LHCN-M2 (cell line): ENCODE data around the gene ME1. TPM values are rescaled to one million over a fixed set of nuclear protein-coding genes. Genes with fewer than 3 reads are reported as not detected.
"Not testable (repeated sequence)": the region's sequence is repeated elsewhere in the genome, so short reads cannot be mapped to it uniquely, and the experiment has no call there.

Source experiments
- DNase-seq: peaks from one replicate; pipeline ENCODE4 v3.0.0-alpha.2; 2012; ENCODE audit warnings: low read depth
- total RNA-seq: library from RNA; depleted of rRNA; stranded (reverse); fragments of >200 nt; gene quantifications from 2 replicates; pipeline ENCODE4 v1.2.3, GENCODE V29; 2014; rRNA removed

The ME1 gene
- total RNA-seq, 1 experiment from 2014 or later, result 8.1 TPM

- DNase-seq, result peak; percentile 71
Observed at GRCh38 chr6:83192871-83193746, 237.7 kb downstream of the ME1 start, which contains the start of the genes PGM3 and RWDD2A. PGM3 (minus strand) TSS chr6:83193265; CDS start chr6:83191012, 2,253 bp downstream. RWDD2A (plus strand) TSS chr6:83193357; CDS start chr6:83194452, 1,095 bp downstream.

- peak; percentile 25 for DNase-seq
Observed at GRCh38 chr6:83192456-83192855, 238.4 kb downstream of the ME1 start.

- DNase-seq, result not testable (repeated sequence)
Observed at GRCh38 chr6:83191974-83192373, 238.9 kb downstream of the ME1 start.

- DNase-seq, result no peak
Observed at GRCh38 chr6:83190626-83191025, 240.2 kb downstream of the ME1 start.

- DNase-seq, result no peak
Observed at GRCh38 chr6:83188501-83188900, 242.3 kb downstream of the ME1 start.

GRCh38 chr6:83185096-83185495, 245.8 kb downstream of the ME1 start:
- DNase-seq, result no peak

- DNase-seq, result peak; percentile 92
Observed at GRCh38 chr6:83183082-83183828, 247.6 kb downstream of the ME1 start.

GRCh38 chr6:83182114-83182513, 248.7 kb downstream of the ME1 start:
- no peak for DNase-seq

GRCh38 chr6:83180426-83180950, 250.4 kb downstream of the ME1 start:
- DNase-seq, result no peak

- no peak for DNase-seq
Observed at GRCh38 chr6:83176246-83176645, 254.6 kb downstream of the ME1 start.

- DNase-seq, result no peak
Observed at GRCh38 chr6:83169511-83169910, 261.3 kb downstream of the ME1 start.

- DNase-seq, result no peak
Observed at GRCh38 chr6:83169106-83169505, 261.7 kb downstream of the ME1 start.

- DNase-seq, result no peak
Observed at GRCh38 chr6:83168556-83168955, 262.3 kb downstream of the ME1 start.

- DNase-seq, result no peak
Observed at GRCh38 chr6:83167726-83168278, 263.0 kb downstream of the ME1 start.

Other genes starting within 250 kb of the ME1 start
- gene PGM3, start 237.8 kb downstream of the ME1 start, total RNA-seq, result 28.6 and 39.5 TPM in 2 replicates
- gene RWDD2A, start 237.7 kb downstream of the ME1 start, total RNA-seq, result 1.3 and 1.7 TPM in 2 replicates
- 0.40 TPM in 1 of 2 replicates, not detected in the other for gene PRSS35, start 81.5 kb upstream of the ME1 start, total RNA-seq